Measurements from ENCODE around the gene CLEC4D.
A peak's percentile ranks its signal among the peaks of the same experiment; 100 is the strongest.
"Not testable (repeated sequence)": the region's sequence is repeated elsewhere in the genome, so short reads cannot be mapped to it uniquely, and the experiment has no call there.

CLEC4D gene

DNA sequence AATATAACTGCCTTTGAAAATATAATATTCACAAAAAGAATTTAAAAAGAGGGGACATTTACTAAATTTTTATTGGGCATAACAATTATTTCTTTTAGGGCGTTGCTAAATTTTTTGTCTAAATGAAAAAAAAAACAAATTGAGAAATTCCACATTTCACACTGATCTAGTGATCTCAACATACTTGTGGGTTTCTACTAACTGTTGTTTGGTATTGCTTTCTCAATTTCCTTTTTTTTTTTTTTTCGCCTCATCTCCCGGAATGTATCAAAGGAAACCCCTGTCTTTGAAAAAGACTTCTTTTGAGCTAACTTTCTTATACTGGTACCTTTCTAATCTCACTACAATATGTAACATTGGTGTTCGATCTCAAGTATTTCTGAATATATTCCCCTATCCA is at the start of gene CLEC4D:
TSS of gene CLEC4D (plus strand) at position 248 of the 400 bp plus-strand sequence. CDS start 230 bp downstream, outside the sequence.
- no peak for DNase-seq
- no peak for TF ChIP-seq POLR2A (IDR thresholded peaks at IDR 0.05; ENCODE audit: low read length)
- TF ChIP-seq GATA1 (IDR thresholded peaks at IDR 0.05; ENCODE audit: low read depth, low read length): no peak

DNA sequence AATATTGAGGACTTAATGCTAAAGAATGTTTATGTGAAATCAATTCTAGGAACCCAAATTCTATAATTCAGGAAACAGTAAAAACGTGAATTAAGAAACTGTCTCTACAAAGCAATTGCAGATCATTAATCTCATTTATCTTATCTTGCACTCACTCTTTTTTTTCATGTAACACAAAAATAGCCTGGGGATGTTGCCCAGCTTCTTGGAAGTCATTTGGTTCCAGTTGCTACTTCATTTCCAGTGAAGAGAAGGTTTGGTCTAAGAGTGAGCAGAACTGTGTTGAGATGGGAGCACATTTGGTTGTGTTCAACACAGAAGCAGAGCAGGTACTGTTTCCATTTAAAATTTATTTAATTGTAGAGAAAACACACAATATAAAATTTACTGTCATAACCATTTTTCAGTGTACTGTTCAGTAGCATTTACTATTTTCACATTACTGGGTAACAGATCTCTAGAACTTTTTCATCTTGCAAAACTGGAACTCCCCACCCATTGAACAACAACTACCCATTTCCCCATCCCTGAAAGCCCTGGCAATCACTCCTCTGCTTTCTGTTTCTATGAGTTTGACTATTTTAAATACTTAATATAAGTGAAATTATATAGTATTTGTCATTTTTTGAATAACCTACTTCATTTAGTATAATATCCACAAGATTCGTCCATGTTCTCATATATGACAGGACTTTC is 47.9 kb upstream of the CLEC4D start:
- no peak for TF ChIP-seq GATA1 (IDR thresholded peaks at IDR 0.05; ENCODE audit: low read depth, low read length)
- TF ChIP-seq POLR2A (IDR thresholded peaks at IDR 0.05; ENCODE audit: low read length): no peak
- peak in 1 of 2 experiments; percentile 39 for DNase-seq

DNA sequence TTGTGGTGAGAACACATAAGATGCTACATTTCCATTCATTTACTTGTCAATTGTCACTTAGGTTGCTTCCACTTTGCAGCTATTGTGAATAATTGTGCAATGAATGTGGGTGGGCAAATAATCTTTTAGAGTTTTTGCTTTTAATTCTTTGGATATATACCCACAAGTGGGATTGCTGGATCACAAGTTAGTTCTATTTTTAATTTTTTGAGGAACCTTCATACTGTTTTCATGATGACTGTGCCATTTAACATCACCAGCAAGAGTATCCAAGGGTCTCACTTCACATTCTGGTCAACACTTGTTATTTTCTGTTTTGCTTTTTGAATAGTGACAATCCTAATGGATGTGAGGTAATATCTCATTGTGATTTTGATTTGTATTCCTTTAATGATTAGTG is 47.1 kb upstream of the CLEC4D start:
- DNase-seq: no peak
- TF ChIP-seq GATA1 (IDR thresholded peaks at IDR 0.05; ENCODE audit: low read depth, low read length) (no peak), POLR2A (IDR thresholded peaks at IDR 0.05; ENCODE audit: low read length) (no peak)

DNA sequence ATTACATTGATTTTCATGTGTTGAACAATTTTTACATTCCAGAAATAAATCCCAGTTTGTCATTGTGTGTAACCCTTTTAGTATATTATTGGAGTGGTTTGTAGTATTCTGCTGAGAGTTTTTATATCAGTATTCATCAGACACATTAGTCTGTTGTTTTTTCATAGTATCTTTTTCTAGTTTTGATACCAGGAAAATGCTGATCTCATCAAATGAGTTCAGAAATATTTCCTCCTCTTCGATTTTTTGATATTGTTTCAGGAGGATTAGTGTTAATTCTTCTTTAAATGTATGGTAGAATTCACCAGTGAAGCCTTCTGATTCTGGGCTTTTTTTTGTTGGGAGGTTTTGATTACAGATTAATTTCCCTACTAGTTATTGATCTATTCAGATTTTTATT is 42.2 kb upstream of the CLEC4D start:
- no peak for TF ChIP-seq GATA1 (IDR thresholded peaks at IDR 0.05; ENCODE audit: low read depth, low read length)
- DNase-seq: no peak

DNA sequence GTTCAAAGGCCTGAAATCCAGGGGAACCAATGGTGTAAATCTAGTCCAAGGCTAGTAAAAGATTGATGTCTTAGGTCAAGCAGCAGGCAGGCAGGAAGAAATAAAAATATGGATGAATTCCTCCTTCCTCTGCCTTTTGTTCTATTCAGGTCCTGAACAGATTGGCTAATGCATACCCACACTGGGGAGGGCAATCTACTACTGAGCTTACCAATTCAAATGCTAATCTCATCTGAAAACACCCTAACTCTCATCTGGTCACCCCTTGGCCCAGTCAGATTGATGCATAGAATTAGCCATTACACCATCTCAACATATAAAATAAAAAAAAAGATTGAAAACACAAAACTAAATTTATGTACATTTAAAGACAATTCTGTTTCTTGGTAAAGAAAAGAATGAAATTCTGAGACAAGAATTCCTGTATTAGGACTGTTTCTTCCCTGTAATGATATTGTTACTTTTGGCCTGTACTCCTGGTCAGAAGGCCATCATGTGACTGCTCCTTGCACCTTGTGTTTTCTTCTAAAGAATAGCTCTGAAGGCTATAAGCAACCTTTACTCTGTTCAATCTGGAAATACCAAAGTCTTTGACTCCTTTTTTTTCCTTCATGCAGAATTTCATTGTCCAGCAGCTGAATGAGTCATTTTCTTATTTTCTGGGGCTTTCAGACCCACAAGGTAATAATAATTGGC is 37.6 kb upstream of the CLEC4D start:
- no peak for DNase-seq
- no peak for TF ChIP-seq GATA1 (IDR thresholded peaks at IDR 0.05; ENCODE audit: low read depth, low read length)
- no peak for TF ChIP-seq POLR2A (IDR thresholded peaks at IDR 0.05; ENCODE audit: low read length)

DNA sequence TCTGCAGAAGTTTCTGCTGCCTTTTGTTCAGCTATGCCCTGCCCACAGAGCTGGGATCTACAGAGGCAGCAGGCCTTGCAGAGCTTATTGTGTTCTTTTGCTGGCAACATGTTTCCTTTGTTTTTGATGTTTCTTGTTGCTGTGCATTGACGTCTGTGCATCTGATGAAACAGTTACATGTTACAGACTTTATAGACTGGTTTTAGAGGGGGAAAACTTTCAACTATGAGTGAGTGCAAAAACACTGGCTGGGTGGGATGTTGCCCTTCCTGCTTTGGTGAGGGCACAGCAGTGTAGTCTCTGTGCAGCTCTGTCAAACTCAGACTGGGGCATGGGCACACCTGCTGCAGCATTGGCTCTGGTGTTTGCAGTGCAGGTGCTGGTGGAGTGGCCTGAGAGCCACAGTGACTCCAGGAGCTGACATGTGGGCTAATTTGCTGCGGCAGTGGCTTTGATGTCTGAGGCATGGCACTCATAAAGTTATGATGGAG is 30.7 kb upstream of the CLEC4D start:
- DNase-seq: no peak
- no peak for TF ChIP-seq POLR2A (IDR thresholded peaks at IDR 0.05; ENCODE audit: low read length)
- no peak for TF ChIP-seq GATA1 (IDR thresholded peaks at IDR 0.05; ENCODE audit: low read depth, low read length)

DNA sequence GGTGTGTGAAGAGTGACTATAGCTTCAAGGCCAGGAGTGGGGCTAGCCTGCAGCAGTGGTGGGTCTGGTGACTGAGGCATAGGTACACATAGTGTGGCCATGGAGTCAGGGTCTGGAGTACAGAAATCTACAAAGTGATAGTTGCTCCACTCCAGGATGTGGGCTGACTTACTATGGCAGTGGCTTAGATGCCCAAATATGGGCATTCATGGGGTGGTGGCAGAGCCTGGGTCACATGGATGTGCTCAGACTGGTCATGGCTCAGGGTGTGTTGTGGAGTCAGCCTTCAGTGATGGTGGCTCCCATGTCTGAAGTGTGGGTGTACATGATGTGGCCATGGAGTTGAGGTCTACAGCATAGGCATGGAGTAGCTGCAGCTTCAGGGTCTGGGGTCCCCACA is 30.2 kb upstream of the CLEC4D start:
- DNase-seq: no peak
- TF ChIP-seq POLR2A (IDR thresholded peaks at IDR 0.05; ENCODE audit: low read length): no peak
- no peak for TF ChIP-seq GATA1 (IDR thresholded peaks at IDR 0.05; ENCODE audit: low read depth, low read length)

DNA sequence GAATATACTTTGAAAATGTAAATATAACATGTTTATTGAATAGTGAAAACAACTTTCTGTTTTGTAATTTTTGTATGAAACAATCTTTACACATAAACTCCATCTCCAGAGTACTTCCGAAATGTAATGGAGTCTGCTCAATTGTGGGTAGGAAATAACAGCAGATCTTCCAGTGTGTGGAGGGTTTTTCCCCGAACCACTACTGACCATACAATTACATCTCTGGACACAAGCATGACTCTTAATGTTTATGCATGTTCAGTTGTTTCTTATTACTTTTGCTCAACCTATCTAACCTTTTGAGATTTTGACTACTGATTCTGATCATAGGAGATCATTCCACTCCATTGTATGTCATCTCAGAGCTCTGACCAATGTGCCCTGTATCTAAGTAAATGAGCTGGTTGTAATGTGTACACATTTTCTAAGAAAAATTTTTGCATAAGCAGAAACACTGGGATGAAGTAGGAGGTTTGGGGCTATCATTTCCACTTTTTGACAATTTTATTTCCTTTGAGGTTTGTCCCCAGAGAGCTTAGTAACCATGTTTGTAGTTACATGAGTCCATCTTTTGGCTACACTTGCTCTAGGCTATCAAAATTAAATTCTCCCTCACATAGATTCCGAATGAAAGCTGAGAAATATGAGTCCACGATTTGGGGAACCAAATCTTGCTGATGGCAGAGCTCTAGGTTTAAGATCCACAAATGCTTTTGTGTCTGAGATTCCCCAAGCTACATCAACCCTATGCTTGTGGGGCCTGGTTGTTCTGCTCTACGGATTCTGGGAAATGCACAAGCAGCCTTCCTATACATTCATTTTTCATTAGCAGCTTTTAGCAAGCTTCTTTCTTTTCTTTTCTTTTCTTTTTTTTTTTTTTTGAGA is 21.4 kb upstream of the CLEC4D start:
- no peak for DNase-seq
- TF ChIP-seq POLR2A (IDR thresholded peaks at IDR 0.05; ENCODE audit: low read length) (no peak), GATA1 (IDR thresholded peaks at IDR 0.05; ENCODE audit: low read depth, low read length) (no peak)

DNA sequence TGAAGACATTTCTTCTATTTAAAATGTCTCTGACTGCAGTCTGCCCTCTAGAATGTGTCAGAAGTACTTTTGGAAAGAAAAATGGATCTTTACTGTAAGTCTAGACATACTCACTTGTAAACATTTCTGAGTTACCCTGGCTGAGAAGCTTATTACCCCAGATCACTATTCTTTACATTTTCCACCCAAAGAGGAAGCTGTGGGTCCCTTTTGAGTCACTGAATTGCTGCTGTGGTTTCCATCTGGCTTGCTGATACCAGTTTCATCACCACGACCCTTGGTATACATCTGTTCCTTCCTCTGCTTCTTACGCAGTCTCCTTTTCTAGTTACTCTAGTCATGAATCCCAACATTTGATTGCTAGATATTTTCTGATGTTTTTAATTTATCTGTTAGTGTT is 20.2 kb upstream of the CLEC4D start:
- TF ChIP-seq GATA1 (IDR thresholded peaks at IDR 0.05; ENCODE audit: low read depth, low read length): no peak
- no peak for TF ChIP-seq POLR2A (IDR thresholded peaks at IDR 0.05; ENCODE audit: low read length)
- no peak for DNase-seq

DNA sequence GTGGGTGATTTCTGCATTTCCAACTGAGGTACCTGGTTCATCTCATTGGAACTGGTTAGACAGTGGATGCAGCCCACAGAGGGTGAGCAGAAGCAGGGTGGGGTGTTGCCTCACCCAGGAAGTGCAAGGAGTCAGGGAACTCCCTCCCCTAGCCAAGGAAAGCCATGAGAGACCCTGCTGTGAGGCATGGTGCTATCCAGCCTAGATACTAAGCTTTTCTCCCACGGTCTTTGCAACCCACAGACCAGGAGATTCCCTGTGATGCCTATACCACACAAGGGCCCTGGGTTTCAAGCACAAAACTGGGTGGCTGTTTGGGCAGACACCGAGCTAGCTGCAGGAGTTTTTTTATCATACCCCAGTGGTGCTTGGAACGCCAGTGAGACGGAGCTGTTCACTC is 17.6 kb upstream of the CLEC4D start:
- DNase-seq: not testable (repeated sequence)

DNA sequence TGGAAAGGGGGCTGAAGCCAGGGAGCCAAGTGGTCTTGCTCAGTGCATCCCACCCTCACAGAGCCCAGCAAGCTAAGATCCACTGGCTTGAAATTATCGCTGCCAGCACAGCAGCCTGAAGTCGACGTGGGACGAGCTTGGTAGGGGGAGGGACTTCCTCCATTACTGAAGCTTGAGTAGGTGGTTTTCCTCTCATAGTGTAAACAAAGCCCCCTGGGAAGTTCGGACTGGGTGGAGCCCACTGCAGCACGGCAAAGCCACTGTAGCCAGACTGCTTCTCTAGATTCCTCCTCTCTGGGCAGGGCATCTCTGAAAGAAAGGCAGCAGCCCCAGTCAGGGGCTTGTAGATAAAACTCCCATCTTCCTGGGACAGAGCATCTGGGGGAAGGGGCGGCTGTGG is 17.2 kb upstream of the CLEC4D start:
- DNase-seq: not testable (repeated sequence)

DNA sequence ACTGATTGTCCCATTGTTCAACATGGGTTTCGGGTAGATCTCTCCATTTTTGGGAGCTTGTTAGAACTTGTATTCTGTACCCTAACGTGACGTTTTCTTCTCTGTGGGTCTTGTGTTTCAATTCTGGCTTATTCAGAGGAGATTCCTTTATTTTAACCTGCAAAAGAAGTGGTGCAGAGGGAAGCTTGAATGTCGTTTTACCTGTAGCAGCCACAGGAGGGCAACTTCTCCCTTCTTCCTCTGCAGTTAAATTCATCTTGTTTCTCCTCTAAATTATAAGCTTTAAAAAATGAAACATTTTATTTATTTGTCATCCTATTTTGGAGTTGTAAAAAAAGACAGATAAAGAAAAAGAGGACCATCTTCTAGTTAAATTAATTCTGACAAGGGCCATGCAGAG is 13.7 kb upstream of the CLEC4D start:
- no peak for TF ChIP-seq POLR2A (IDR thresholded peaks at IDR 0.05; ENCODE audit: low read length)
- DNase-seq: no peak

DNA sequence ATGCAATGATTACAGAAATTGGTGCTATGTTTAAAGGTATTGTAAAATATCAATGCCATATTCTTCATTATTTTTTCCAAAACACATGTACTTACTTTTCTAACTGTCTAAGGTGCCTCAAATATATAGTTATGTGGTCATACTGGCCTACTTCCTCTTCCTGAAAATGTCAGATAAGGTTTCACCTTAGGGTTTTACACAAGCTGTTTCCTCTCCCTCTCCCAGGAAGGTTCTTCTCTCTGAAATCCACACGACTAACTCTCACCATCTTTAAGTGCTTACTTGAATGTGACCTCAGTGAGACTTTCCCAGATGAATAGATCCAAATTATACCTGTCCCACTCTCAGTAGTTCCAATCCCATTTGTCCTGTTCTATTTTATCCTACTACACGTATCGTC is 11.6 kb upstream of the CLEC4D start:
- peak in 1 of 2 experiments; percentile 1 for DNase-seq
- TF ChIP-seq POLR2A (IDR thresholded peaks at IDR 0.05; ENCODE audit: low read length) (no peak), GATA1 (IDR thresholded peaks at IDR 0.05; ENCODE audit: low read depth, low read length) (no peak)

DNA sequence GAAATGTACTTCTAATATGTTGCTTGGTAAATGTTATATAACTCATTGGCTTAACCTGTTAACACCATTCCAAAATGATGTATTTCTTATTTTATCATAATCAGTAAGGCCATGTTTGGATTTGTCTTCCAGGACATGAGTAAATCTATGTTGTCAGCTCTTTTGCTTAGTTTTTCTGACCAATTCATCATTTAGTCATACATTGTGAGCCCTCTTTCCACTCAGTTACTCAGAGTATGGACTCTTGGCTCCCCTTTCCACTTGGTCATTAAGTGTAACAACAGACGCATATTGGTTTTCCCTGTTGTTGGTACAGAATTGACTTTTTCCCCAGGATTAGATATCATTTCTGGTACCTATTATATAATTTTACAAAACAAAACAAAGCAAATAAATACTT is 9.0 kb upstream of the CLEC4D start:
- no peak for DNase-seq
- TF ChIP-seq GATA1 (IDR thresholded peaks at IDR 0.05; ENCODE audit: low read depth, low read length) (no peak), POLR2A (IDR thresholded peaks at IDR 0.05; ENCODE audit: low read length) (no peak)

Measured in erythroblast (primary cell).